SU-DHL-6 (cell line): ENCODE measurements around the gene RASL11A.

Experiments used
- EZH2phosphoT487 ChIP-seq: fragments of 200-600 bp; sonication (generic), shearing (Covaris generic); conservative IDR thresholded peaks from 2 replicates; pipeline ENCODE4 v1.6.1; 2018; ENCODE audit warnings: mild to moderate bottlenecking, antibody characterized with exemption, low read length, moderate library complexity, mixed read lengths
- TF ChIP-seq, protein P1 (sequence below): fragments of 200-600 bp; sonication (generic); IDR thresholded peaks from one replicate; pipeline ENCODE4 v1.5.1; 2017; ENCODE audit warnings: antibody characterized with exemption, mild to moderate bottlenecking, low read length, moderate library complexity; ENCODE audit not compliant: insufficient read depth, poor library complexity, severe bottlenecking

DNA sequence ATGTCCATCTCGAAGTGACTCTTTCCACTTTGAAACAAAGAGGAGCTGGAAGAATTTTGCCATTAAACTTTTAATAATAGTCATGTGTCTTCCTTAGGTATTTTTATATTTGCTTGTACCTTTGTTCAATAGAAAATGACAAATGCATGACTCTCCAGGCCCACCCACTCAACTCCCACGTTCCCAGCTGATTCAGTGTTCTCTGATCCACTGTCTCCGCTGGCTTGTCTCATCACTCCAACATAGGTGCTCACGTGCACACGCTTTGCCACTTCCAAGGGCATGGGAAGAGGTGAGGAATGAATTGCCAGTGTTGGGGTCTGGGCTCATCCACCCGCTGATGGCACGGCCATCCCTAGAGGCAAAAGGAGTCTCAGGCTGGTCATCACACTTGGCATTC lies 24.5 kb downstream of the RASL11A start:
- TF ChIP-seq, protein P1, sequence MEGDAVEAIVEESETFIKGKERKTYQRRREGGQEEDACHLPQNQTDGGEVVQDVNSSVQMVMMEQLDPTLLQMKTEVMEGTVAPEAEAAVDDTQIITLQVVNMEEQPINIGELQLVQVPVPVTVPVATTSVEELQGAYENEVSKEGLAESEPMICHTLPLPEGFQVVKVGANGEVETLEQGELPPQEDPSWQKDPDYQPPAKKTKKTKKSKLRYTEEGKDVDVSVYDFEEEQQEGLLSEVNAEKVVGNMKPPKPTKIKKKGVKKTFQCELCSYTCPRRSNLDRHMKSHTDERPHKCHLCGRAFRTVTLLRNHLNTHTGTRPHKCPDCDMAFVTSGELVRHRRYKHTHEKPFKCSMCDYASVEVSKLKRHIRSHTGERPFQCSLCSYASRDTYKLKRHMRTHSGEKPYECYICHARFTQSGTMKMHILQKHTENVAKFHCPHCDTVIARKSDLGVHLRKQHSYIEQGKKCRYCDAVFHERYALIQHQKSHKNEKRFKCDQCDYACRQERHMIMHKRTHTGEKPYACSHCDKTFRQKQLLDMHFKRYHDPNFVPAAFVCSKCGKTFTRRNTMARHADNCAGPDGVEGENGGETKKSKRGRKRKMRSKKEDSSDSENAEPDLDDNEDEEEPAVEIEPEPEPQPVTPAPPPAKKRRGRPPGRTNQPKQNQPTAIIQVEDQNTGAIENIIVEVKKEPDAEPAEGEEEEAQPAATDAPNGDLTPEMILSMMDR = no peak
- TF ChIP-seq EZH2phosphoT487 = no peak
